Esophagus squamous epithelium (tissue), 4 donors: ENCODE results near the gene PPP2R5E.

Experiments used
- POLR2A ChIP-seq, 4 donors: fragments of 450-650 bp; IDR thresholded peaks; one replicate each; pipeline ENCODE4 v1.6.1; 2017; ENCODE audit warnings: antibody characterized with exemption in 4 of 4, mild to moderate bottlenecking in 4 of 4, moderate library complexity in 3 of 4
- TF ChIP-seq, protein P1 (sequence below), 6 experiments: fragments of 450-650 bp in 4 of 6; fragments of 200-600 bp in 2 of 6; sonication (generic) in 2 of 6; IDR thresholded peaks; one replicate each; pipeline ENCODE4 v1.5.1; 2016 to 2019; ENCODE audit warnings: antibody characterized with exemption in 6 of 6, mild to moderate bottlenecking in 4 of 6, moderate library complexity in 4 of 6

DNA sequence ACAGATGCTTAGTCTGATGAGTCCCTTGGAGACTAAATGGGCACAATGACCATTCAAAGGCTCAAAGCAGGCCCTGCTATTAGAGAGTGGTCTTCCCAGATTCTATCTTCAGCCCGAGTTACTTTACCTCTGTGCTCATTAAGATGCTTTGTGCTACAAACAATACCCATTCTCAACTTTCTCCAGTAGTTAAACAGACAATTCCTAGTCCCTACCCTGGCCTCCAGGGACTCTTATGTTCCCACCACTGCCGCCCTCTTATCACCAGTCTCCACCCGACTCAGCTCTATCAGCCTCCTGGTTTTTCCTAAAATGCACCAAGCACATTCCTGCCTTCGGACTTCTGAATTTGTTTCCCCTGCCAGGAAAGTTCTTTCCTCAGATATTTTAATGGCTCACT is 198.8 kb downstream of the PPP2R5E start:
- TF ChIP-seq, protein P1, sequence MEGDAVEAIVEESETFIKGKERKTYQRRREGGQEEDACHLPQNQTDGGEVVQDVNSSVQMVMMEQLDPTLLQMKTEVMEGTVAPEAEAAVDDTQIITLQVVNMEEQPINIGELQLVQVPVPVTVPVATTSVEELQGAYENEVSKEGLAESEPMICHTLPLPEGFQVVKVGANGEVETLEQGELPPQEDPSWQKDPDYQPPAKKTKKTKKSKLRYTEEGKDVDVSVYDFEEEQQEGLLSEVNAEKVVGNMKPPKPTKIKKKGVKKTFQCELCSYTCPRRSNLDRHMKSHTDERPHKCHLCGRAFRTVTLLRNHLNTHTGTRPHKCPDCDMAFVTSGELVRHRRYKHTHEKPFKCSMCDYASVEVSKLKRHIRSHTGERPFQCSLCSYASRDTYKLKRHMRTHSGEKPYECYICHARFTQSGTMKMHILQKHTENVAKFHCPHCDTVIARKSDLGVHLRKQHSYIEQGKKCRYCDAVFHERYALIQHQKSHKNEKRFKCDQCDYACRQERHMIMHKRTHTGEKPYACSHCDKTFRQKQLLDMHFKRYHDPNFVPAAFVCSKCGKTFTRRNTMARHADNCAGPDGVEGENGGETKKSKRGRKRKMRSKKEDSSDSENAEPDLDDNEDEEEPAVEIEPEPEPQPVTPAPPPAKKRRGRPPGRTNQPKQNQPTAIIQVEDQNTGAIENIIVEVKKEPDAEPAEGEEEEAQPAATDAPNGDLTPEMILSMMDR (IDR thresholded peaks at IDR 0.05) = no peak
- TF ChIP-seq POLR2A (IDR thresholded peaks at IDR 0.05) = no peak
